HG02840 (cell line): ENCODE measurements around the gene SSBP3.

Source experiments
- ATAC-seq: cut with Tn5 transposase; IDR thresholded peaks from one replicate; pipeline ENCODE4 v1.9.1; 2021; ENCODE audit warnings: mild to moderate bottlenecking, moderate library complexity, moderate number of reproducible peaks; ENCODE audit not compliant: unreplicated experiment, low FRiP score

Gene SSBP3

DNA sequence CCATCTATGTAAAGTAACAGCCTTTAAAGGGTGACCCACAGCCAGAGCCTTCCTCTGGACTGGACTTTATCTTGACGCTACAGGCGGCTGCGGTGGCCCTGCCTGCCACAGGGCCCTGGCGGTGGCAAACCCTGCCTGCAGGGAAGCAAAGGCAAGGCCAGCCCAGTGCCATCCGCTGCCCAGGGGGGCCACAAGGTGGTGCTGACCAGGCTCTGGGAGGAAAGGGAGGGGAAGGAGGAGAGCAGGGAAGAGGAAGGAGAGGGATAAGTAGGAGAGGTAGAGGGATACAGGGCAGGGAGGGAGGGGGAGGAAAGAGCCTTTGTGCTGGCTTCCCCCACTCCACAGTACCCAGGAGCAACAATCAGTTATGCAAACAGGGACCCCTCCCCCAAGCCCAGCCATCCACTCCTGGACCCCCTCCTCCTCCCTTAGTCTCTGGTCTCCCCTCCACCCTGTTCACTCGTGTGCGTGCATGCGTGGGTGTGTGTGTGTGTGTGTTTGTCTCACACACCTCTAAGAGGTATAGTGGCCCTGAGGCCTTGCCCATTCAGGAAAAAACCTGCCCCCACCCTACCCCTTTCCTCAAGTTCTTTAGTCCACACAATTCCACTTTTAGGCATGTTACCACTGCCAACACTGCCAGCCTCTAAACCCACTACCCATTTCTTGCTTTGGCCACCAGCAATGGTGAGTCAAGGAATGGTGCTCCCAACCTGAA, 30.3 kb downstream of the SSBP3 start:
- ATAC-seq = no peak

DNA sequence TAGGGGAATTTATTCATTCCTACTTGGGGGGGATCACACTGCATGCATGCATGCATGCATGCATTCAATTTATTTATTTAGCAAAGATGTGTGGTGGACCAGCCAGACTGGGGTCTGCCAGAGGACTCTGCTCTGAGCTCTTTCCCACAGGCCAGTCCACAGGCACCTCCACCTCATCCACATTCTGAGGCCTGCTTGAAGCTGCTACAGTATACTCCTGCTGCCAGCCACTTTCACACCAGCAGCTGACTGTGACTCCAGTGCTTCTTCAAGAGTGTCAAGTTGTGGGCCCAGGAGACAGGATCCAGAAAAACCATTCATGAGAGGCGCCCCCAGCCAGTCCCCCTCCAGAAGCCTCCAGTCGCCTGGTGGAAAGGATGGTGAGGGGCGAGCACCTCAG, 30.9 kb downstream of the SSBP3 start:
- ATAC-seq = no peak

DNA sequence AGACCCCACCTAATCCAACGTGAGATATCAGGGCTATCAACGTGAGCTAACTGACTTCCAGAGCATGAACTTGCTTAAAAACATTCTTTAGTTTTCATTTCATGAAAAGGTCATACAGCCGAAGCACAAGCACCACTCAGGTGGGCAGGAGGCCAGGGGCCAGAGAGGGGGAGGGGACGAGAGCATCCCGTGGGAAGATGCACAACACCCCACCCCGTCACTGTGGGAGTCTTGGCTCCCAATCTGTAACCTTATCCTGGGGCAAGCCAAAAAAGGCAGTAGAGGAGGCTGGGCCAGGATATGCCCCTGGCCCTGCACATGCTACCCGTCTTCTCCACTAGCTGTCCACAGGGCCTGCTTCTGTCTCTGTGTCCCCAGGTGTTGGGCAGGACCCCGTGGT, 31.4 kb downstream of the SSBP3 start:
- ATAC-seq = no peak

DNA sequence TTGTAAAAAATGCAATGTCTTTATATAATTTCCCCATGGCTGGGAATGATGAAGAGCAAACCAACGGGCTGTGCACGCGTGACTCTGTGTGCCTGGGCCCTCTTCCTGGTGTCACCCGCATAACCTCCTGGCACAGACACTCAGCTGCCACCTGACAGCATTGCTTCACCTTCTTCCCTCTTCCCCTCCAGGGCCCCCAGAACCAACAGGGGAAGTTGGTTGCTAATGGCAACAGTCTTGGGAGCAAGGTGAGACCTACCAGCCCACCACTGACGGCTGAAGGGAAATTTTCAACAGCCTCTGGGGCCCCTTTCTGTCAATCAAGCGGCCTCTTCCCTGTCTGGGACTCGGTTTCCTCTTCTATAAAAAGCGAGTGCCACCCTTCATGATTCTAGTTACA, 33.2 kb downstream of the SSBP3 start:
- no peak for ATAC-seq

DNA sequence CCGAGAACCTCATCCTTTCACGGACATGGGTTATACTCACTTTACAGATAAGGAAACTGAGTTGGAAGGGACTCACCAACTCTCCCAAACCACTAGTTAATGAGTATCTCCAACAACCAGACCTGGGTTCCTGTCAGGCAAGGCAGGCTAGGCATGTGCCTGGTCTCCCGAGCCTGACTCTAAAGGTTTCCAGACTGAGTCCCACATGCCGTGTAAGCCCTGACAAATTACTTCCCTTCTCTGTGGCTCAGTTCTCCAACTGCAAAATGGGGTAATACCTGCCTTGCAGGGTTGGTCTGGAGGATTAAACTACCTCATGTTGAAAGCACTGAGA, 34.3 kb downstream of the SSBP3 start:
- no peak for ATAC-seq

DNA sequence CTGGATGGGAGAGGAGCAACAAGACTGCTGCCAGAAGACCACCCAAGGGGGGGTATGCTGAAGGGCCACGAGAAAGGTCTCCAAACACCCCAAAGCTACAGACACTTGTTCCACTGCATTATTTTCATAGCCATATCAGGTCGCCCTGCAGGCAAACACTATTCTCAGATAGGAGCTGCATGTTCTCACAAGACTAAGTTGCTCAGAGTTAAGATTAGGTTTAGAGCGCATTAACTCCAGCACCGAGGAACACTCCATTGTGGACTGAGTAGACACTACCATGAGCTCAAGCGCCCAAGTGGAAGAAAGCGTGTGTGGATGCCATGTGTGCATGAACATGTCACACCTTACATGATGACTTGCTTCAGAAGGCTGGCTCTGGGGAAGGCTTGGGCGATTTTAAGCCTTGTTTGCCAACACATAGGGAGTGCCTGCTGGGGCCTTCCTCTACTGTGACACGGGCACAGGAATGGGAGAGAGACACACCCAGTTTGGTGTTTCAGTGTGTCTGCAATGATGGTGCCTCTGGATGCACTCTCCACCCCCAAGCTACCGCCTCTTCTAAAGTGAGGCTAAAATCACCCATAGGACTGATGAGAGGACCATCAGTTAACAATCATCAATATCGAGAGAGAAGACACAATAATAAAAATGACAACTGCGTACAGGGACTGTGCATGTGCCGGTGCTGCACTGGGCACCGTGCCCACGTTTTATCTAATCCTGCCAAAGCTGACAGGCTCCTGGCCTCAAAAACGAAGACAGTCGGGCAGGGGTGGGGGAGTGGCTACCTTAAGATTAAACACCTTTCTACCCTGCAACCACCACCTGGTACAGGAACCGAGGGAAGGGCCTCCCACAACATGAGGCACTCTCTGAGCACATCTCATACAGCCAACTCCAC, 34.9 kb downstream of the SSBP3 start:
- ATAC-seq = no peak

DNA sequence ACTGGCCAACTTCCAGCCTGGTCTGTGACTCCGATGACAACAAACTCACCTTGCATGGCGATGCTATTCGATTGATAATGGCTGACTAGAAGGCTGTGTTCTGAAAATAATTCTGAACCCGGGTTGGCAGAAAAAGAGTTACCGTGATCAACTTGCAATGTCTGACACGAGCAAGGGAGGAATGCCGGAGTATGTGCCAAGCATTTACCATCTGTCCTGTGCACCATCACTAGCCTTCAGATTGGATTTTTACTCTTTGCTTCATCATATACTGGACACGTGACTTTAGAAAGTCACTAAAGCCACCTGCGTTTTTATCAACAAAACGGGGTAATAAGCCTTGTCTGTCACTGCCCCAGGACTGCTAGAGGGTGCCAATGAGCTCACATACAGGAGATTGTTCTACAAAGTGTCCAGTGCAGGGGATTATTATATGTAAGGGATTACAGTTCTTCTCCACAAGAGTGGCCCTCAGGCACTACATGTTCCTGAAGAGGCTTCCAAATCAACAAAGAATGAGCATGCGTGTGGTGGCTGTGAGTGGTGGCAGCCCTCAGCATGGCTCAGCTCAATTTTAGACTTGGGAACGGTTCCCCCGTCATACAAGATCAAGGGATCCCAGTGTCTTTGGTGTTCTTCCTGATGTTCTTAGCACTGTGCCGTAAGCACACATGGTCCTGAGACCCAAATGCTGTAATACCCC, 35.8 kb downstream of the SSBP3 start:
- ATAC-seq = no peak

DNA sequence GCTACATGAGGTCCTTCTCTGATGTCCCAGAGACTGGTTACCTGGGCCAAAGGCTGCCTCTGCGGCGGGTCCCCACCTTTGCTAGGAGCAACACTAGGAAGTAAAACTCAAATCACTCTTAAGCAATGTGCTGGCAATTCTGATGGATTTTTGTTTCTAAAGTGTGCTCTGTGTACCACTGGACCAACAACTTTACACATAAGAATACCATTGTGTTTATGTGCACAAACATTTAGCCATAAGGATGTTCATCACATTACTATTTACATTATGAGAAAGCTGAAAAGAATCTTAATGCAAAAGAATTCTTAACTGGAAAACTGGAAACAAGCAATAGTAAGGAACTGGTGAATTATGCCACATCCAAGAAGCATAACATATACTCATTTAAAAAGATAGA, 38.6 kb downstream of the SSBP3 start:
- ATAC-seq = no peak

DNA sequence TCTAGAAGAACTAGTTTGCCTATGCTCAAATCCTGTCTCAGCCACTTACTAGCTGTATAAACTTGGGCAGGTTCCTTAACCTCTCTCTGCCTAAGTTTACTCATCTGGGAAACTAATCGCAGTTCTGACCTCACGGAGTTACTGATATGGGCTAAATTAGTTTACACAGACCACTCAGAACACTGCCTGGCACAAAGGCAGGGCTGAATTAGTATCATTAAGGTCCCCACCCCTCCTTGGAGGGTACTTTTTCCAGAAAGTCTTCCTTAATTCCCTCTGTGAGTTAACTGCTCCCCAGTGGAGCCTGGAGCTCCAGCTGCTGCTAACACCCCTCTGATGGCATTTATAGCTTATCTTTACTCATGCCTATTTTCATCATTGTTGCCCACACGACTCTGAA, 40.3 kb downstream of the SSBP3 start:
- no peak for ATAC-seq

DNA sequence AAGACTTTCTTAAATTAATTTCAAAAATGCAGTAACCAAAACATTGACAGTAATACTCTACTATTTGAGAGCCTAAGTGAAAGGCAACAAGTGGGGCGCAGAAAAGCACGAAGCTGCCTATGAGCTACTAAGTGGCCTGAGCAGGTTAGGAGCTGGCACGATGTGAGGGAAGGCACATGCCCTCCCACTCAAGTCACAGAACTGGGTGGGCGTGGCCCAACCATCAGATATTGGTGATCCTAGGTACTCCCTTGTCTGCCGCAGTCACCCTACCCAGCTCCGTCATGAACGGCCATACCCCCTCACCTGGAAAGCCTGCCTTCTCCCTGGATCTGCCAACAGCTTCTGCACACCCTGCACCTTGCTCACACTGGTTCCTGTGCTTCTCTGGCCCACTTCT, 40.8 kb downstream of the SSBP3 start:
- no peak for ATAC-seq

DNA sequence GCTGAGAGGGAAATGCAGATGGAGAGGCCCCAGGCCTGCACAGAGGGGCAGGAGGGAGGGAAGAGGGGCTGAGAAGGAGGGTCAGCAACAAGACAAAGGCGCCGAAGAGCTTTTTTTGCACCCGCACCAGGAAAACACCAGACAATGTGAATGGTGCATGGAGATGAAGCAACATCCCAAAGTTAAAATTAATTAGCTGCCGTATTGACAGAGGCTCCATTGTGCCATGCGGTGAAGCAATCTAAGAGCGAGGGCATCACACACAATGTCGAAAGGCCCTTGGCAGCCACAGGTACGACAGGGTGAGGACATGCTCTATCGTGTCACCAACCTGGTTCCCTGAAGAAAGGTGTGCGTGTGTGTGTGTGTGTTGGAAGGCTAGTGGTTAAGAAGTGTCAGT, 41.2 kb downstream of the SSBP3 start:
- ATAC-seq = no peak

DNA sequence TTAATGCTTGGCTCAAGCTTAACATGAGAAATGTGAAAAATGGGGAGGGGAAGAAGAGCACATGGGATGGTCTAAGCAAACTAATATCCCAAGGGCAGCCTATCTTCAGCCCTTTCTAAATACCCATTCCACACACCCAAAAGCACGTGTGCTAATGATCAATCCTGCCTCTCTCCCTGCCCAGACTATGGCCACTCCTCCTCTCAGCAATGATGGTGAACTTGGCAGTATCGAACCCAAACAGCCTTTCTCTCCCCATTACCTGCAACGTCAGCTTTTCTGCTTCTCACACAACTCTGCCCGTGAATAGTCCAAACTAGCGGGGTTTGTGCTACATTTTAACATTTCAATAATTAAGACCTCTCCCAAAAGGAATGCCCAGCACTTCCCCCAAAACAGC, 41.6 kb downstream of the SSBP3 start:
- no peak for ATAC-seq

DNA sequence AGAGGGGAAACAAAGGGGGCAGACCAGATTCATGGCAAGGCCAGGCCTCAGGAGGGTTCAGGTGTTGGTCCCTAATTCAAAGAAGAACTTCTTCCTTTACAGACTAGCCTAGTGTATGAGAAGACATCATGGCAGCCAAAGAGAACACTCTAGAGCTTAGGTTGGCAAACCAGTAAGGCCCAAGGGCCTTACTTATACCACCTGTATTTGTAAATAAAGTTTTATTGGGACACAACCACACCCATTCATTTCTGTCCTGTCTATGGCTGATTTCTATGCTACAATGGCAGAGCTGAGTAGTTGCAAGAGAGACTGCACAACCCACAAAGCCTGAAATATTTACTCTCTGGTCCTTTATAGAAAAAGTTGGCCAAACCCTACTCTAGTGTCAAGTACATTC, 42.3 kb downstream of the SSBP3 start:
- ATAC-seq = no peak

DNA sequence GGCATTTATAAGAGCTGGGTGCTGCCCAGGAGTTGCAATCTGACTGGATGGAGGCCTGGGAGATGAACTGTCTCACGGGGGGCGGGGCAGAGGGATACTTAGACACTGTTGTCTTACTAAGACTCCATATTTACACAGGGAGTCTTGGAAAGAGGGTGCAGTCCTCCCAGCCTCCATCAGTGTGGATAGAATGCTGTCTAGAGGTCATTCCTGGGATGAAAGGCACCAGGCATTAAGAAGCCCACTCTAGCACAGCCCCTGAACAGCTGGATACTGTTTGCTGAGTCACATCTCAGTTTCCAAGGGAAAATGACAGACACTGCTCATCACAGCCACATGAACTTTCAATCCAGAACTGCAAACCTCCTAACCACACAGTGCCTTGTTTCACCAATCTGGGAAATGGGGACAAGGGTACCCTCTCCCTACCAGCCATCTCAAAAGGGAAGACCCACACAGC, 43.3 kb downstream of the SSBP3 start:
- no peak for ATAC-seq

DNA sequence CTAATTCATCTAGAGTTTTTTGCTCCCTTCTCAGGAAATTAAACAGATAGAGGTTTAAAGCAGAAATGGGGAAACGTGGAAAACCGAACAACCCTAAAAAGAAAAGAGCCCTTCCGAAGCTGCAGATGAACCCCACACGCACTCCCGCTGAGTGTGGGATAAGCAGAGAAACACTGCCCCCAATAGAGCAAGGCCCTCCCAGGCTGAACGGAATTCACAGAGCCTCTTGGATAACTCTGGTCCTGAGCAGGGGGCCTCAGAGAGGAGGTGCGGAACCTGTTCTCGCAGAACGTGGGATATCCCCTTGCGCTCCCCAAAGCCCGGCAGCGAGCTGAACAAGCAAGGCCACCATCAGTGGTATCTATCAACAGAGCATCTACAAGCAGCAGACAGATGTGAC, 44.9 kb downstream of the SSBP3 start:
- no peak for ATAC-seq

DNA sequence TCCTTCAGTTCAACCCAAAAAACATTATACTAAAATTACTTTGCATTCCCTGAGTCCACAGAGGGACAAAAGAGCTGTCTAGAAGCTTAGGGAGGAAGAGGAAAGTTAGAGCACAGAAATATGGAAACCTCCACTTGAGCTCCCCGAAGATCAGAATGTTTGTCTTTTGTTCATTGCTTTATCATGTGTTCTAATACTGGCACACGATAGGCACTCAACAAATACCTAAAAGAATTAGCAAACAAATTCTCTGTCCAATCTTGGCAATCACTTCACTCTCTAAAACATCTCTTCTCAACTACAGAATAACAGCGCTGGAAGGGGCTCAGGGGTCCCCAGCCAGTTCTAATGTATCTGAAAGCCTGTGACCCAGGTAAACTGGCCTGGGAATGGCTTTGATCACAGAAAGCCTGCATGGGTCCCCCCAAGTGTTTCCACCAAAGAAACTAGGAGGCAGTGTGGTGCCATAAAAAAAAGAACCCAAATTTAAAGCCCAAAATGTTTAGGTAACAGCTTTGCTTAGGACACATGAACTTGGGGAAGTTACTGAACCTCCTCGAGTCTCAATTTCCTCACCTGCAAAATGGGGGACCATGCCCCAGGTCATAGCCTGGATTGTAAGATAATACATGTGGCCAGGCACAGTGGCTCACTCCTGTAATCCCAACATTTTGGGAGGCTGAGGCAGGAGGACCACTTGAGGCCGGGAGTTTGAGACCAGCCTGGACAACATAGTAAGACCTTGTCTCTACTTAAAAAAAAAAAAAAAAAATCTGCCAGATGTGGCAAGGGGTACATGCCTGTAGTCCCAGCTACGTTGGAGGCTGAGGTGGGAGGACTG, 45.8 kb downstream of the SSBP3 start:
- no peak for ATAC-seq

DNA sequence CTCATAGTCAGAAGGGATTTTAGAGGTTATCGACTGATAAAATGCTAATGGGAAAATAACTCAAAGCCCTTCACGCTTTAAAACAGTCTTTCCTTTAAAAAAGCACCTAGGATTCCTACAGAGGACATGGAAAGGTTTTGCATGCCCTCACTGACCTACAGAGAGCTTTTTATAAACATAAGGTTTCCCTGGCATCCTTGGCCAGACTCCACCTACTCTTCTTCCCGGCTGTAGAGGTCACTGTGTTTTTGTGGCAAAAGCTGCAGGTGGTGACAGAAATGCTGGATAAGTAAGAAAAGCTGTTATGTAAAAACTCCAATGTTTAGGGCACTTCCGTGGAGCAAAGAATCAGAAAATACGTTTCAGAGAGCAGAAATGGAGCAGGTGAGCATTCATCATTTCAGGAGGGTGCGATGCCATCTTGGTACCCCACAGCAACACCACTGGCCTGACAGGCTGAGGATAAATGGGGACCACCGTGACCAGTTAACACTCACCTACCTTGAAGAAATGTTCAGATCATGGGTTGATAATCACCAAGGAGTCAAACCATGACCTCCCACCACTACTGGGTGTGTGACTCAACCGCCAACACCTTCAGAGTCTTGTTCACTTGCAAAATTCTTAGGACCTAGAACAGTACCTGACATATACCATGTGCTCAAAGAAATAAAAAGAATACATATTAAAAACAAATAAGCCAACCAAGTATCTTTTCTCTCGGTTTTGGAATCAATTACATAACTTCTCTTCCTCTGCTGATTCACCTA, 46.6 kb downstream of the SSBP3 start:
- ATAC-seq = no peak

DNA sequence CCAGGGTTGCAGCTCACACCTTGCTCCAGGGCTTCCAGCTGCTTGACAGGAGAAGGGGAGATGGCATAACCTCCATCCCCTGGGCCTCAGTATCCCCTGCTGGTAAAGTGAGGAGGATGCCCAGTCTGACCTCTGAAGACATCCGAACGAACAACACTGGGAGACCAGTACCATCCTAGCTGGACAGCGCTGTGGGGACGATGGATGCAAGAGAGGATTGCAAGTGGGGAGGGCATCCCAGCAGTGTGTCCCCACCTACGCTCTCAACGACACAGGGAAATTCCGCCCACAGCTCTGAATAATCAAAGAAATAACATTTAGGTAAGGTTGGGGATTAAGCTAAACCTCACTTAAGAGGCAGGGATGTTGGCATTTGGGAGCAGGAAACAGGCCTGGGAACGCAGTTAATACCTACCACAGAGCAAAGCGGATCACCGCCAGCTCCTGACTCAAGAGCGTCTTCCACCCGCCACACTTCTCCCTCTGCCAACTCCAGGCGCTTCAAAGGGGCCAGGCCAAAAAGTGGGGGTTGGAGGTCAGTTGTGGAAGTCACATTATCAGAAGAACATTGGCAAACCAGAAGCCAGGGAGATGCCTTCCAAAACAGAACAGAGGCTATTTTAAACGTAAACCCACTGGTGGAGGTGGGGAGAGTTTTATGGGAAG, 47.6 kb downstream of the SSBP3 start:
- ATAC-seq = no peak

DNA sequence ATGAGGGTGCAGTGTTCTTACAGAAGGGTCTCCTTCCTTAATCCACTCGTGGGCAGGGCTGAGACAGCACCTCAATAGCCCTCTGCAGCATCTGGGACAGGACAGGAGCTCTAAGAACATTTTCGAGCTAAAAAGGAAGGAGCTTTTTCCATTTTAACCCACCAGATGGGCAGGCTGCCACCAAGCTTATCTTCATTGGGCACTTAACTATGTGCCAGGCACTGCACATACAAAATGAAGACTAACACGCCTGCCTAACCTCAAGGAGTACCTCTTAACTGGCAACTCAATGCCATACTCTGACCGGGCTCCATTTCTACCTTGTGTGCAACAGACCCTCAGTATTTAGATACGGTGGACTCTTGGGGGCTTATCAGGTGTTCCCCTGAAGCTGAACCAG, 48.2 kb downstream of the SSBP3 start:
- ATAC-seq = no peak
